GM12878 (cell line): Measurements from ENCODE around the gene PCSK2. TPM values are rescaled to one million over a fixed set of nuclear protein-coding genes. Genes with fewer than 3 reads are reported as not detected.

Source experiments
- ATAC-seq: fragments of 200-7000 bp; cut with Tn5 transposase; 3 replicates; pipeline ENCODE4 v1.9.1; 2020; ENCODE audit warnings: mild to moderate bottlenecking, moderate library complexity
- BruUV-seq: library from RNA; stranded (reverse); fragments of 400-500 nt; replicated peaks from 2 replicates; lab custom pipeline; 2021; lab: Mats Ljungman, UMichigan
- CTCF ChIA-PET: fragments of 300-600 bp; sonication (Branson Sonifier 250); formaldehyde crosslinking; extraction: SDS; loops from one replicate; lab custom pipeline; 2021; ENCODE audit warnings: inconsistent platforms; lab: Yijun Ruan, JAX
- POLR2A ChIA-PET: fragments of 350-600 bp; formaldehyde crosslinking; extraction: SDS; loops from one replicate; lab custom pipeline; 2021; ENCODE audit warnings: inconsistent platforms; lab: Charles Lee
- RAD21 ChIA-PET: fragments of 300-600 bp; sonication (Branson Sonifier 250); formaldehyde crosslinking; loops from one replicate; lab custom pipeline; 2023; ENCODE audit warnings: antibody characterized with exemption; ENCODE audit not compliant: unreplicated experiment; lab: Charles Lee
- SMC1A ChIA-PET: fragments of 300-600 bp; sonication (Branson Sonifier 250); formaldehyde crosslinking; loops from one replicate; lab custom pipeline; 2023; ENCODE audit not compliant: unreplicated experiment, uncharacterized antibody; lab: Charles Lee
- DNase-seq: peaks from one replicate; pipeline ENCODE4 v3.0.0-alpha.2; 2011; ENCODE audit warnings: low read depth, low spot score
- FAIRE-seq: peaks from 3 replicates; lab custom pipeline; 2011; peaks lifted over from hg19 to GRCh38; lab: Jason Lieb, UNC
- H2AFZ ChIP-seq: 2 replicates; pipeline ENCODE4 v1.6.0; 2011; ENCODE audit warnings: low read depth, low read length, control low read depth; ENCODE audit not compliant: control insufficient read depth
- H3K27ac ChIP-seq: 2 replicates; pipeline ENCODE4 v1.5.1; 2011; ENCODE audit warnings: control low read depth; ENCODE audit not compliant: control insufficient read depth, insufficient read depth
- H3K27me3 ChIP-seq, 2 experiments: replicated peaks in 1 of 2; 2 replicates each; pipeline versions ENCODE4 v1.6.0 to v1.6.1; 2011; ENCODE audit warnings: low read length in 1 of 2; ENCODE audit not compliant: control insufficient read depth in 2 of 2, insufficient read depth in 2 of 2
- H3K36me3 ChIP-seq, 2 experiments: 2 replicates each; pipeline ENCODE4 v1.5.1; 2011; ENCODE audit warnings: low read length in 1 of 2; ENCODE audit not compliant: control insufficient read depth in 2 of 2, insufficient read depth in 2 of 2
- H3K4me1 ChIP-seq: 2 replicates; pipeline ENCODE4 v1.6.1; 2011; ENCODE audit warnings: mild to moderate bottlenecking, low read length, moderate library complexity, mixed read lengths; ENCODE audit not compliant: control insufficient read depth, insufficient read depth
- H3K4me2 ChIP-seq: 2 replicates; pipeline ENCODE4 v1.6.0; 2011; ENCODE audit warnings: control low read depth; ENCODE audit not compliant: control insufficient read depth, insufficient read depth
- H3K4me3 ChIP-seq: fragments of 200-600 bp; sonication (generic); 2 replicates; pipeline ENCODE4 v1.5.1; 2016
- H3K79me2 ChIP-seq: 2 replicates; pipeline ENCODE4 v1.6.0; 2011; ENCODE audit warnings: low read length; ENCODE audit not compliant: control insufficient read depth, insufficient read depth
- H3K9ac ChIP-seq: 2 replicates; pipeline ENCODE4 v1.8.0; 2011; ENCODE audit warnings: low read length, control low read depth, mixed read lengths; ENCODE audit not compliant: control insufficient read depth, insufficient read depth
- H3K9me3 ChIP-seq: replicated peaks from 3 replicates; pipeline ENCODE4 v1.5.1; 2011; ENCODE audit warnings: mild to moderate bottlenecking, low read length; ENCODE audit not compliant: control insufficient read depth, insufficient read depth
- H4K20me1 ChIP-seq: 2 replicates; pipeline ENCODE4 v1.6.0; 2011; ENCODE audit not compliant: control insufficient read depth, insufficient read depth
- CEBPB ChIP-seq, 2 experiments: fragments of 150-350 bp in 1 of 2; IDR thresholded peaks; 2 replicates each; pipeline ENCODE4 v1.6.1; 2012 to 2014; ENCODE audit warnings: low read depth in 2 of 2, low read length in 2 of 2, borderline replicate concordance in 1 of 2, inconsistent platforms in 1 of 2
- CREM ChIP-seq: IDR thresholded peaks from 2 replicates; pipeline ENCODE4 v1.6.1; 2014; ENCODE audit warnings: antibody characterized with exemption, low read depth
- HCFC1 ChIP-seq: fragments of 150-350 bp; IDR thresholded peaks from 2 replicates; pipeline ENCODE4 v1.6.1; 2014; ENCODE audit warnings: low read length
- HSF1 ChIP-seq: fragments of 150-350 bp; IDR thresholded peaks from 2 replicates; pipeline ENCODE4 v1.6.1; 2014; ENCODE audit warnings: mild to moderate bottlenecking, low read depth, low read length
- IKZF1 ChIP-seq: fragments of 450-650 bp; conservative IDR thresholded peaks from 2 replicates; pipeline ENCODE4 v1.6.1; 2017; ENCODE audit warnings: antibody characterized with exemption, mild to moderate bottlenecking
- JUNB ChIP-seq: IDR thresholded peaks from 2 replicates; pipeline ENCODE4 v1.6.1; 2016; ENCODE audit warnings: antibody characterized with exemption, mild to moderate bottlenecking
- MTA3 ChIP-seq: IDR thresholded peaks from 2 replicates; pipeline ENCODE4 v1.6.1; 2012; ENCODE audit warnings: low read length, inconsistent platforms, borderline replicate concordance
- NBN ChIP-seq: fragments of 450-650 bp; IDR thresholded peaks from 2 replicates; pipeline ENCODE4 v1.6.1; 2016
- NFIC ChIP-seq: IDR thresholded peaks from 2 replicates; pipeline ENCODE4 v1.6.1; 2012; ENCODE audit warnings: low read depth, mild to moderate bottlenecking, inconsistent platforms, low read length, moderate library complexity
- RELB ChIP-seq: fragments of 450-650 bp; IDR thresholded peaks from 2 replicates; pipeline ENCODE4 v1.6.1; 2017; ENCODE audit warnings: low read depth, mild to moderate bottlenecking, moderate library complexity
- SMAD5 ChIP-seq: IDR thresholded peaks from 2 replicates; pipeline ENCODE4 v1.6.1; 2016; ENCODE audit warnings: antibody characterized with exemption, low read depth
- SMC3 ChIP-seq: IDR thresholded peaks from 2 replicates; pipeline ENCODE4 v1.6.1; 2011; ENCODE audit warnings: low read length, improper control_type of control experiment, borderline replicate concordance
- TAF1 ChIP-seq: IDR thresholded peaks from 2 replicates; pipeline ENCODE4 v1.6.1; 2011; ENCODE audit warnings: mild to moderate bottlenecking, low read depth, low read length, borderline replicate concordance
- USF1 ChIP-seq: IDR thresholded peaks from 2 replicates; pipeline ENCODE4 v1.6.1; 2011; ENCODE audit warnings: borderline replicate concordance, low read depth, mild to moderate bottlenecking, moderate library complexity, mixed read lengths, low read length; ENCODE audit not compliant: insufficient read depth; ENCODE audit errors: extremely low read length
- ZBTB11 ChIP-seq: fragments of 450-650 bp; formaldehyde crosslinking; IDR thresholded peaks from 2 replicates; pipeline ENCODE4 v1.5.0; 2022; ENCODE audit warnings: mild to moderate bottlenecking, missing genetic modification characterization
- WGBS: methylation state at CpG from one replicate; pipeline ENCODE4 v1.1.6; 2016; ENCODE audit warnings: low lambda C conversion rate; ENCODE audit not compliant: insufficient replicate concordance, insufficient coverage; ENCODE audit errors: missing lambda C conversion rate; 5-methylcytosine and 5-hydroxymethylcytosine counted together
- in situ Hi-C: fragments of 300-500 bp; cut with MboI; formaldehyde crosslinking; loops from 9 replicates; pipeline ENCODE4 v1.14.3; 2018; ENCODE audit warnings: mixed read lengths
- intact Hi-C: fragments of 100-400 bp; cut with micrococcal nuclease; formaldehyde crosslinking; loops from one replicate; pipeline ENCODE4 v1.14.2; 2022; ENCODE audit not compliant: unreplicated experiment
- polyA plus RNA-seq, 11 experiments: library from polyadenylated mRNA; depleted of rRNA in 4 of 11; unstranded in 6 of 11; stranded (reverse) in 5 of 11; fragments of >200 nt; fragmentation: Nextera tagmentation in 4 of 11; fragmentation: Illumina TruSeq in 1 of 11; extraction: Ambion mirVana in 4 of 11; extraction: Trizol in 1 of 11; gene quantifications; 1 replicate in 1 of 11; 2 replicates in 10 of 11; pipeline versions ENCODE4 v1.2.1 to v1.2.3, GENCODE V29; 2011 to 2016; ENCODE audit warnings: inconsistent platforms in 2 of 11, missing spikeins in 2 of 11, low read depth in 1 of 11
- total RNA-seq, 4 experiments: library from RNA; depleted of rRNA in 3 of 4; stranded (reverse); fragments of >200 nt in 3 of 4; fragmentation: Illumina TruSeq in 1 of 4; extraction: Trizol in 1 of 4; gene quantifications; 2 replicates each; pipeline versions ENCODE4 v1.2.1 to v1.2.3, GENCODE V29; 2013 to 2021

The PCSK2 gene
- total and polyA plus RNA-seq, 10 of the 15 experiments (the other 5 are each of a cell fraction or from before 2014, with no cell fraction given) = not detected

- TF ChIP-seq HSF1 (no peak), CEBPB (IDR thresholded peaks at IDR 0.05; ENCODE audit: borderline replicate concordance in 1 of 2, low read depth in 2 of 2, low read length in 2 of 2) (no peak), RELB (no peak), CREM (no peak)
Observed at GRCh38 chr20:17524560-17524959, 297.7 kb downstream of the PCSK2 start (continued).

- Histone ChIP-seq H3K9me3 (no peaks in the 10 kb centered on the region), H2AFZ (no peak overlapping the region), H3K4me1 (no peaks in the 10 kb centered on the region), H3K79me2 (no peaks in the 10 kb centered on the region), H3K4me2 (no peak overlapping the region), H4K20me1 (no peaks in the 10 kb centered on the region), H3K27ac (no peak overlapping the region), H3K9ac (no peak overlapping the region), H3K27me3 (peaks cover 0 to 1% of the 10 kb centered on the region in 2 experiments; a peak in 2 of 4 replicates), H3K4me3 (no peak overlapping the region), H3K36me3 (no peaks in the 10 kb centered on the region)
- ChIA-PET RAD21 (no interaction called here), CTCF (no interaction called here), POLR2A (no interaction called here), SMC1A (no interaction called here)
- no peak for DNase-seq
- no TSS peak for BruUV-seq
- FAIRE-seq = no peak
- ATAC-seq = no peak
- intact Hi-C loops (no loop called here), in situ Hi-C loops (no loop called here)
- 65% methylated on average over 5 of the region's 5 CpGs for WGBS
- TF ChIP-seq SMAD5 (no peak), JUNB (no peak), USF1 (no peak), HCFC1 (no peak), SMC3 (no peak), TAF1 (no peak), IKZF1 (no peak), ZBTB11 (CRISPR knock-in tag) (no peak), NBN (no peak), NFIC (no peak), MTA3 (no peak)
Observed at GRCh38 chr20:17525132-17525531, 298.3 kb downstream of the PCSK2 start.
